ENCODE results near the gene ZBTB42. TPM values are rescaled to one million over a fixed set of nuclear protein-coding genes. Genes with fewer than 3 reads are reported as not detected.

ZBTB42 gene
- total and polyA plus RNA-seq, 2 donors (not counting 1 experiment from before 2014, with no cell fraction given): 1.6 to 8.3 TPM

DNA sequence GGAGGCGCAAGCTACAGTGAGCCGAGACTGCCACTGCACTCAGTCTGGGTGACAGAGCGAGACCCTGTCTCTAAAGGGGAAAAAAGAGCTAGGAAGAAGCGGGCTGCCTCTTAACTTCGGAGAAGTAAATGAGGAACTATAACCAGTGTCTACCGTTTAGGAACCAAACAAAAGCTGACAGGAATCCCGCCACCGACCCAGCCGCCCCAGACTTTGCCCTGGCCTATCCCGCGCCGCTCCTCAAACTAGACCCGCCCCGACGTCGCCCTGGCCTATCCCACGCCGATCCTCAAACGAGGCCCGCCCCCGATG, 48.5 kb upstream of the ZBTB42 start:
- Mint-ChIP-seq H3K27me3 (no peaks in the 10 kb centered on the region), H3K27ac (peak overlapping the region; percentile 95), H3K4me3 (peak overlapping the region; percentile 91), H3K9me3 (ENCODE audit: insufficient read depth) (no peaks in the 10 kb centered on the region), H3K4me1 (peaks cover 33% of the 10 kb centered on the region)
- H3K4me3 ChIP-seq (ENCODE audit: control extremely low read depth in 1 of 5, extremely low read depth in 1 of 5, insufficient read depth in 1 of 5, low read depth in 2 of 5, low read length in 4 of 5): peak overlapping the region; percentile 22 to 98 (median 91)
- H3K4me2 ChIP-seq (replicated peaks; ENCODE audit: low read depth, low read length, poor library complexity, severe bottlenecking): peak overlapping the region; percentile 94
- 3% methylated on average over 21 of the region's 21 CpGs for WGBS (ENCODE audit: insufficient coverage)
- peak overlapping the region; percentile 88 for H3K9ac ChIP-seq (ENCODE audit: low read length)
- DNase-seq (peak; percentile 99), ATAC-seq (ENCODE audit: low read depth) (no peak)
- peak overlapping the region; percentile 82 for H2AFZ ChIP-seq (ENCODE audit: insufficient read depth, low read depth, low read length, poor library complexity, severe bottlenecking)
- CTCF ChIA-PET: interaction anchor here (0.5 to 2.5 kb wide), 9 partner anchors 10 to 675 kb away, joined by 3 to 12 read pairs (median 3); partner anchors contain the start of gene ADSS1
- peak overlapping the region; percentile 80 to 90 for H3K27ac ChIP-seq (ENCODE audit: low read length in 2 of 2)
- H4K20me1 ChIP-seq (ENCODE audit: control insufficient read depth, insufficient read depth, low read length, poor library complexity, severe bottlenecking): peaks cover 34% of the 10 kb centered on the region
- intact Hi-C loops (cut with micrococcal nuclease): loop anchor here (1.0 to 5.0 kb wide), 8 partner anchors 16 to 1035 kb away; partner anchors contain the start of genes ADSS1, BRF1, GPR132 and XRCC3
- peaks cover 0 to 17% of the 10 kb centered on the region in 2 experiments for H3K36me3 ChIP-seq (replicated peaks in 1 of 2; ENCODE audit: control extremely low read depth in 1 of 2, control insufficient read depth in 1 of 2, extremely low read depth in 1 of 2, insufficient read depth in 2 of 2, low read length in 1 of 2)
- POLR2A ChIA-PET: interaction anchor here (0.6 to 1.6 kb wide), 10 partner anchors 28 to 1188 kb away, joined by 3 to 9 read pairs (median 4); partner anchors contain the start of genes ADSS1, GPR132 and ZBTB42
- H3K27me3 ChIP-seq (replicated peaks in 1 of 4; ENCODE audit: control extremely low read depth in 1 of 4, control insufficient read depth in 3 of 4, insufficient read depth in 4 of 4, low read length in 3 of 4): no peaks in the 10 kb centered on the region
- H3K4me1 ChIP-seq (ENCODE audit: control insufficient read depth in 2 of 2, insufficient read depth in 2 of 2, low read length in 2 of 2): peaks cover 18 to 24% of the 10 kb centered on the region in 2 donors
- H3K9me3 ChIP-seq (ENCODE audit: control extremely low read depth in 1 of 3, control insufficient read depth in 2 of 3, insufficient read depth in 1 of 3, low read length in 2 of 3): peaks cover 0 to 14% (median 0%) of the 10 kb centered on the region in 3 donors
- no peak for TF ChIP-seq EZH2 (IDR thresholded peaks at IDR 0.05; ENCODE audit: borderline replicate concordance, insufficient read depth, low read depth, low read length, poor library complexity, severe bottlenecking)
- TF ChIP-seq, protein P1, sequence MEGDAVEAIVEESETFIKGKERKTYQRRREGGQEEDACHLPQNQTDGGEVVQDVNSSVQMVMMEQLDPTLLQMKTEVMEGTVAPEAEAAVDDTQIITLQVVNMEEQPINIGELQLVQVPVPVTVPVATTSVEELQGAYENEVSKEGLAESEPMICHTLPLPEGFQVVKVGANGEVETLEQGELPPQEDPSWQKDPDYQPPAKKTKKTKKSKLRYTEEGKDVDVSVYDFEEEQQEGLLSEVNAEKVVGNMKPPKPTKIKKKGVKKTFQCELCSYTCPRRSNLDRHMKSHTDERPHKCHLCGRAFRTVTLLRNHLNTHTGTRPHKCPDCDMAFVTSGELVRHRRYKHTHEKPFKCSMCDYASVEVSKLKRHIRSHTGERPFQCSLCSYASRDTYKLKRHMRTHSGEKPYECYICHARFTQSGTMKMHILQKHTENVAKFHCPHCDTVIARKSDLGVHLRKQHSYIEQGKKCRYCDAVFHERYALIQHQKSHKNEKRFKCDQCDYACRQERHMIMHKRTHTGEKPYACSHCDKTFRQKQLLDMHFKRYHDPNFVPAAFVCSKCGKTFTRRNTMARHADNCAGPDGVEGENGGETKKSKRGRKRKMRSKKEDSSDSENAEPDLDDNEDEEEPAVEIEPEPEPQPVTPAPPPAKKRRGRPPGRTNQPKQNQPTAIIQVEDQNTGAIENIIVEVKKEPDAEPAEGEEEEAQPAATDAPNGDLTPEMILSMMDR (IDR thresholded peaks at IDR 0.05): no peak
- peaks cover 32% of the 10 kb centered on the region for H3K79me2 ChIP-seq (ENCODE audit: control insufficient read depth, insufficient read depth, low read length)
